HCT116 (cell line): ENCODE data around the gene ADAMTS13. TPM values are rescaled to one million over a fixed set of nuclear protein-coding genes. Genes with fewer than 3 reads are reported as not detected.

ENCODE experiments used
- ATAC-seq: fragments of 200-7000 bp; cut with Tn5 transposase; 2 replicates; pipeline ENCODE4 v1.9.1; 2020; ENCODE audit warnings: mild to moderate bottlenecking, moderate library complexity
- BruUV-seq: library from RNA; stranded (reverse); fragments of 400-500 nt; replicated peaks from 2 replicates; lab custom pipeline; 2021; lab: Mats Ljungman, UMichigan
- CTCF ChIA-PET: fragments of 300-600 bp; sonication (Branson Sonifier 250); formaldehyde crosslinking; loops from one replicate; lab custom pipeline; 2021; ENCODE audit warnings: antibody characterized with exemption; lab: Charles Lee
- POLR2A ChIA-PET: fragments of 300-600, 350-600 bp; sonication (Branson Sonifier 250); formaldehyde crosslinking; loops from one replicate; lab custom pipeline; 2021; ENCODE audit warnings: antibody characterized with exemption; lab: Charles Lee
- RAD21 ChIA-PET, 2 experiments: fragments of 300-600 bp; sonication (Branson Sonifier 250); formaldehyde crosslinking; loops; one replicate each; lab custom pipeline; 2023; ENCODE audit warnings: low total read pairs in 2 of 2; ENCODE audit not compliant: uncharacterized antibody in 2 of 2, unreplicated experiment in 2 of 2, low non-redundant PET in 1 of 2; lab: Charles Lee
- DNase-seq: peaks from one replicate; pipeline ENCODE4 v3.0.0-alpha.2; 2010; ENCODE audit warnings: low read depth, low spot score
- H2AFZ ChIP-seq: fragments of 200-600 bp; shearing (Covaris generic), sonication (generic); 2 replicates; pipeline ENCODE4 v1.6.1; 2017; ENCODE audit warnings: low read depth, mixed run types, mixed read lengths, antibody characterized with exemption, low read length; ENCODE audit not compliant: poor library complexity, severe bottlenecking
- H3K27ac ChIP-seq: 2 replicates; pipeline ENCODE4 v1.5.1; 2012; ENCODE audit warnings: low read depth, low read length
- H3K27me3 ChIP-seq: fragments of 200-600 bp; sonication (generic); 2 replicates; pipeline ENCODE4 v1.6.1; 2016; ENCODE audit warnings: mixed run types, low read length, mixed read lengths; ENCODE audit not compliant: insufficient read depth
- H3K36me3 ChIP-seq, 2 experiments: fragments of 200-500 bp in 1 of 2; fragments of 200-600 bp in 1 of 2; sonication (Bioruptor generic) in 1 of 2; sonication (generic) in 1 of 2; 2 replicates each; pipeline versions ENCODE4 v1.5.1 to v1.6.1; 2014 to 2016; ENCODE audit warnings: low read length in 2 of 2, inconsistent platforms in 1 of 2, mixed read lengths in 1 of 2, mixed run types in 1 of 2; ENCODE audit not compliant: insufficient read depth in 2 of 2, control insufficient read depth in 1 of 2
- H3K4me1 ChIP-seq, 2 experiments: fragments of 200-600 bp in 1 of 2; sonication (generic) in 1 of 2; 2 replicates each; pipeline versions ENCODE4 v1.5.1 to v1.6.1; 2012 to 2017; ENCODE audit warnings: low read length in 2 of 2, inconsistent platforms in 1 of 2, mild to moderate bottlenecking in 1 of 2, mixed read lengths in 1 of 2, mixed run types in 1 of 2, moderate library complexity in 1 of 2; ENCODE audit not compliant: insufficient read depth in 2 of 2, control insufficient read depth in 1 of 2
- H3K4me2 ChIP-seq: fragments of 200-600 bp; sonication (generic); 2 replicates; pipeline ENCODE4 v1.6.1; 2017; ENCODE audit warnings: mixed run types, low read length, mixed read lengths
- H3K4me3 ChIP-seq, 2 experiments: fragments of 200-600 bp in 1 of 2; sonication (generic) in 1 of 2; replicated peaks in 1 of 2; 2 replicates each; pipeline ENCODE4 v1.5.1; 2011 to 2016; ENCODE audit warnings: low read length in 2 of 2, control low read depth in 1 of 2, low read depth in 1 of 2, mild to moderate bottlenecking in 1 of 2, mixed read lengths in 1 of 2, mixed run types in 1 of 2
- H3K79me2 ChIP-seq: fragments of 200-600 bp; sonication (generic); 2 replicates; pipeline ENCODE4 v1.6.1; 2017; ENCODE audit warnings: mild to moderate bottlenecking, mixed run types, low read length, moderate library complexity, mixed read lengths; ENCODE audit not compliant: insufficient read depth
- H3K9ac ChIP-seq: fragments of 200-600 bp; sonication (generic); 2 replicates; pipeline ENCODE4 v1.6.1; 2016; ENCODE audit warnings: low read length, mixed read lengths
- H3K9me2 ChIP-seq: fragments of 200-600 bp; sonication (generic), shearing (Covaris generic); 2 replicates; pipeline ENCODE4 v1.6.1; 2017; ENCODE audit warnings: mixed run types, mild to moderate bottlenecking, moderate library complexity; ENCODE audit not compliant: insufficient read depth
- H3K9me3 ChIP-seq, 2 experiments: fragments of 200-500 bp in 1 of 2; fragments of 200-600 bp in 1 of 2; sonication (Bioruptor generic) in 1 of 2; sonication (generic) in 1 of 2; 2 replicates each; pipeline ENCODE4 v1.6.1; 2014 to 2017; ENCODE audit warnings: low read length in 2 of 2, mixed read lengths in 2 of 2, inconsistent platforms in 1 of 2, low read depth in 1 of 2, mild to moderate bottlenecking in 1 of 2, mixed run types in 1 of 2, moderate library complexity in 1 of 2; ENCODE audit not compliant: control insufficient read depth in 1 of 2, insufficient read depth in 1 of 2
- H4K20me1 ChIP-seq: fragments of 200-600 bp; sonication (generic), shearing (Covaris generic); 2 replicates; pipeline ENCODE4 v1.6.1; 2017; ENCODE audit warnings: mixed run types, mild to moderate bottlenecking, moderate library complexity; ENCODE audit not compliant: insufficient read depth
- ATF3 ChIP-seq: IDR thresholded peaks from 2 replicates; pipeline ENCODE4 v1.6.1; 2012
- CBX3 ChIP-seq: IDR thresholded peaks from 2 replicates; pipeline ENCODE4 v1.6.1; 2012; ENCODE audit warnings: low read depth
- EGR1 ChIP-seq: IDR thresholded peaks from 2 replicates; pipeline ENCODE4 v1.6.1; 2012; ENCODE audit warnings: low read depth
- ELF1 ChIP-seq: IDR thresholded peaks from 2 replicates; pipeline ENCODE4 v1.6.1; 2012; ENCODE audit warnings: low read depth, borderline replicate concordance
- EZH2 ChIP-seq: fragments of 200-600 bp; sonication (generic); IDR thresholded peaks from 2 replicates; pipeline ENCODE4 v1.6.1; 2017; ENCODE audit warnings: antibody characterized with exemption, mixed run types
- EZH2phosphoT487 ChIP-seq: fragments of 200-600 bp; IDR thresholded peaks from 2 replicates; pipeline ENCODE4 v1.6.1; 2018; ENCODE audit warnings: antibody characterized with exemption, borderline replicate concordance
- JUND ChIP-seq: IDR thresholded peaks from 2 replicates; pipeline ENCODE4 v1.6.1; 2012
- MAX ChIP-seq: IDR thresholded peaks from 2 replicates; pipeline ENCODE4 v1.6.1; 2012
- POLR2A ChIP-seq: IDR thresholded peaks from 2 replicates; pipeline ENCODE4 v1.7.0; 2011; ENCODE audit warnings: borderline replicate concordance; ENCODE audit not compliant: insufficient read depth, insufficient read length; ENCODE audit errors: extremely low read depth
- POLR2AphosphoS5 ChIP-seq: IDR thresholded peaks from 2 replicates; pipeline ENCODE4 v1.6.1; 2011; ENCODE audit warnings: mild to moderate bottlenecking, low read depth, low read length, moderate library complexity
- RAD21 ChIP-seq: IDR thresholded peaks from 2 replicates; pipeline ENCODE4 v1.6.1; 2012; ENCODE audit warnings: low read depth, mild to moderate bottlenecking
- SIN3A ChIP-seq: IDR thresholded peaks from 2 replicates; pipeline ENCODE4 v1.6.1; 2012; ENCODE audit warnings: low read depth
- SRF ChIP-seq: IDR thresholded peaks from 2 replicates; pipeline ENCODE4 v1.6.1; 2012; ENCODE audit warnings: low read depth
- TCF7L2 ChIP-seq: IDR thresholded peaks from 2 replicates; pipeline ENCODE4 v1.7.0; 2011; ENCODE audit warnings: borderline replicate concordance, inconsistent platforms; ENCODE audit not compliant: insufficient read depth, insufficient read length; ENCODE audit errors: extremely low read depth
- YY1 ChIP-seq: IDR thresholded peaks from 2 replicates; pipeline ENCODE4 v1.6.1; 2011; ENCODE audit warnings: low read length, low read depth, moderate library complexity, mild to moderate bottlenecking; ENCODE audit not compliant: insufficient replicate concordance; ENCODE audit errors: extremely low read depth
- ZNF274 ChIP-seq: fragments of 200-500 bp; sonication (Bioruptor generic); IDR thresholded peaks from 2 replicates; pipeline ENCODE4 v1.6.1; 2014; ENCODE audit warnings: mild to moderate bottlenecking, low read depth, low read length, inconsistent platforms
- intact Hi-C: fragments of 100-400 bp; cut with micrococcal nuclease; formaldehyde crosslinking; loops from 2 replicates; pipeline ENCODE4 v1.10.0; 2022
- total RNA-seq: library from RNA; stranded (reverse); gene quantifications from one replicate; pipeline ENCODE4 v1.2.1, GENCODE V29; 2021; ENCODE audit not compliant: unreplicated experiment
- TF ChIP-seq, protein P1 (sequence below): IDR thresholded peaks from 2 replicates; pipeline ENCODE4 v1.6.1; 2012; ENCODE audit warnings: low read depth

Gene ADAMTS13
- total RNA-seq, 1 experiment from 2014 or later = 9.2 TPM

- Histone ChIP-seq H3K9ac (no peak overlapping the region), H4K20me1 (no peaks in the 10 kb centered on the region), H3K4me1 (peaks cover 14% of the 10 kb centered on the region in 2 experiments), H3K9me3 (no peaks in the 10 kb centered on the region), H3K4me3 (no peak overlapping the region), H3K27ac (no peak overlapping the region), H3K4me2 (no peak overlapping the region), H2AFZ (no peak overlapping the region), H3K36me3 (no peaks in the 10 kb centered on the region), H3K79me2 (no peaks in the 10 kb centered on the region), H3K9me2 (no peaks in the 10 kb centered on the region), H3K27me3 (no peaks in the 10 kb centered on the region)
- BruUV-seq = no TSS peak
- no peak for ATAC-seq
- CTCF ChIA-PET = no interaction called here
- POLR2A ChIA-PET = no interaction called here
- RAD21 ChIA-PET = no interaction called here
- intact Hi-C loops = no loop called here
- no peak for DNase-seq
- no peak for TF ChIP-seq EGR1
- no peak for TF ChIP-seq POLR2AphosphoS5
- no peak for TF ChIP-seq POLR2A
- TF ChIP-seq RAD21 = no peak
- TF ChIP-seq ZNF274 = no peak
- no peak for TF ChIP-seq CBX3
- no peak for TF ChIP-seq MAX
- no peak for TF ChIP-seq ELF1
- TF ChIP-seq EZH2phosphoT487 = no peak
- TF ChIP-seq ATF3 = no peak
- TF ChIP-seq YY1 = no peak
- no peak for TF ChIP-seq SIN3A
- TF ChIP-seq JUND = no peak
- TF ChIP-seq SRF = no peak
These were observed 30.4 kb downstream of the ADAMTS13 start for GRCh38 chr9:133452562-133452961.

DNA sequence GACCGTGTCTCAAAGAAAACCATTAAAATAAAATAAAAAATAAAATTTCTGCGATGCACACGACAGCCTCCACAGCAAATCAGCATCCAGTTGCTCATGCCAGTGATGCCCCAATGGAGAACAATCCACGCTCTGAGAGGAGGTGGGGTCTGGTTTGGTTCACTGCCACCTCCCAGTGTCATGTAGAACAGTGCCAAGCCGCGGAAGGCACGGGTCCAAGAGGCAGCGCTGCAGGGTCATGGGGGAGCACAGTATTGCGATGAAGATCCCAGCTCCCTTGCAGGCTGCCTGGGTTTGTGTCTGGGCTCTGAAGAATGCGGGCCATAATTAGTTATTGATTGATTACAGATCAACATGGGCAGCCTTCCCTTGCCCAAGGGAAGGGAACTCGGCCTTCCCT, 31.5 kb downstream of the ADAMTS13 start:
- Histone ChIP-seq H2AFZ (no peak overlapping the region), H3K4me2 (no peak overlapping the region), H3K4me1 (peaks cover 14% of the 10 kb centered on the region in 2 experiments), H3K36me3 (no peaks in the 10 kb centered on the region), H3K4me3 (no peak overlapping the region), H3K79me2 (no peaks in the 10 kb centered on the region), H3K27ac (no peak overlapping the region), H3K9me2 (no peaks in the 10 kb centered on the region), H4K20me1 (no peaks in the 10 kb centered on the region), H3K27me3 (no peaks in the 10 kb centered on the region), H3K9ac (no peak overlapping the region), H3K9me3 (no peaks in the 10 kb centered on the region)
- DNase-seq (no peak), ATAC-seq (no peak)
- ChIA-PET CTCF (no interaction called here), RAD21 (no interaction called here), POLR2A (no interaction called here)
- intact Hi-C loops = no loop called here
- TF ChIP-seq ELF1 (no peak), EGR1 (no peak), EZH2 (no peak), EZH2phosphoT487 (no peak), YY1 (no peak), POLR2AphosphoS5 (no peak), TCF7L2 (no peak), RAD21 (no peak)
- TF ChIP-seq, protein P1, sequence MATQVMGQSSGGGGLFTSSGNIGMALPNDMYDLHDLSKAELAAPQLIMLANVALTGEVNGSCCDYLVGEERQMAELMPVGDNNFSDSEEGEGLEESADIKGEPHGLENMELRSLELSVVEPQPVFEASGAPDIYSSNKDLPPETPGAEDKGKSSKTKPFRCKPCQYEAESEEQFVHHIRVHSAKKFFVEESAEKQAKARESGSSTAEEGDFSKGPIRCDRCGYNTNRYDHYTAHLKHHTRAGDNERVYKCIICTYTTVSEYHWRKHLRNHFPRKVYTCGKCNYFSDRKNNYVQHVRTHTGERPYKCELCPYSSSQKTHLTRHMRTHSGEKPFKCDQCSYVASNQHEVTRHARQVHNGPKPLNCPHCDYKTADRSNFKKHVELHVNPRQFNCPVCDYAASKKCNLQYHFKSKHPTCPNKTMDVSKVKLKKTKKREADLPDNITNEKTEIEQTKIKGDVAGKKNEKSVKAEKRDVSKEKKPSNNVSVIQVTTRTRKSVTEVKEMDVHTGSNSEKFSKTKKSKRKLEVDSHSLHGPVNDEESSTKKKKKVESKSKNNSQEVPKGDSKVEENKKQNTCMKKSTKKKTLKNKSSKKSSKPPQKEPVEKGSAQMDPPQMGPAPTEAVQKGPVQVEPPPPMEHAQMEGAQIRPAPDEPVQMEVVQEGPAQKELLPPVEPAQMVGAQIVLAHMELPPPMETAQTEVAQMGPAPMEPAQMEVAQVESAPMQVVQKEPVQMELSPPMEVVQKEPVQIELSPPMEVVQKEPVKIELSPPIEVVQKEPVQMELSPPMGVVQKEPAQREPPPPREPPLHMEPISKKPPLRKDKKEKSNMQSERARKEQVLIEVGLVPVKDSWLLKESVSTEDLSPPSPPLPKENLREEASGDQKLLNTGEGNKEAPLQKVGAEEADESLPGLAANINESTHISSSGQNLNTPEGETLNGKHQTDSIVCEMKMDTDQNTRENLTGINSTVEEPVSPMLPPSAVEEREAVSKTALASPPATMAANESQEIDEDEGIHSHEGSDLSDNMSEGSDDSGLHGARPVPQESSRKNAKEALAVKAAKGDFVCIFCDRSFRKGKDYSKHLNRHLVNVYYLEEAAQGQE = no peak
- no TSS peak for BruUV-seq
